ENCODE results near the gene LMX1A. TPM values are rescaled to one million over a fixed set of nuclear protein-coding genes. Genes with fewer than 3 reads are reported as not detected.

The LMX1A gene
- total and polyA plus RNA-seq, 2 experiments from 2014 or later = not detected

DNA sequence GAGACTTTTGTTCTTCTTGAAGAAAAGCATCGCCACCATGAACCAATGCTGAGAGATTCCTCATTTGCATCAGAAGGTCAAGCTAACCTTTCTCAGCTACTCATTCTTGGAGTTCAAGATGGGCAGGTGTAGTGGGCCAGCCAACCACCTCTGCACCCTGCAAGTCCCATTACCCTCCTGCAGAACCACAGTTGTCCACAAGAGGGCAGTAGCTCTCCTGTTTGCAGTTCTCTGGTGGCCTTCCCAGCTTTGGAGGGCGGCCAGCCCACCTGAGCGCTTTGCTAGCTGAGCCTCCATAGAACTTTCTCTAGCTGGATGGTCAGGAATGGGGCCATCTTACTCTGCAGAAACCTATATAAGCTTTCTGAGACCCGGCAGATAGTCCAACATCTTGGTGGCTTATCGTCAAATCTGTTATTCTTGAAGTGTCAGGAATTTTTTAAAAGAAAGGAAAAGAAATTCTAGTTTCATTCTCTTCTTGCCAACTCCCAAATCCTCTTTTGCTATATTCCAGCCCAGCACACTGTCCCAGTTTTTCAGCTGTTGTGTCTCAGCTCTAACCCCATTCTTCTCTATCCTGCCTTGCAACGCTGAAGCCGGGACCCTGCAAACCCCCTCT is 11.0 kb upstream of the LMX1A start (continued):
- TF ChIP-seq, protein P1, sequence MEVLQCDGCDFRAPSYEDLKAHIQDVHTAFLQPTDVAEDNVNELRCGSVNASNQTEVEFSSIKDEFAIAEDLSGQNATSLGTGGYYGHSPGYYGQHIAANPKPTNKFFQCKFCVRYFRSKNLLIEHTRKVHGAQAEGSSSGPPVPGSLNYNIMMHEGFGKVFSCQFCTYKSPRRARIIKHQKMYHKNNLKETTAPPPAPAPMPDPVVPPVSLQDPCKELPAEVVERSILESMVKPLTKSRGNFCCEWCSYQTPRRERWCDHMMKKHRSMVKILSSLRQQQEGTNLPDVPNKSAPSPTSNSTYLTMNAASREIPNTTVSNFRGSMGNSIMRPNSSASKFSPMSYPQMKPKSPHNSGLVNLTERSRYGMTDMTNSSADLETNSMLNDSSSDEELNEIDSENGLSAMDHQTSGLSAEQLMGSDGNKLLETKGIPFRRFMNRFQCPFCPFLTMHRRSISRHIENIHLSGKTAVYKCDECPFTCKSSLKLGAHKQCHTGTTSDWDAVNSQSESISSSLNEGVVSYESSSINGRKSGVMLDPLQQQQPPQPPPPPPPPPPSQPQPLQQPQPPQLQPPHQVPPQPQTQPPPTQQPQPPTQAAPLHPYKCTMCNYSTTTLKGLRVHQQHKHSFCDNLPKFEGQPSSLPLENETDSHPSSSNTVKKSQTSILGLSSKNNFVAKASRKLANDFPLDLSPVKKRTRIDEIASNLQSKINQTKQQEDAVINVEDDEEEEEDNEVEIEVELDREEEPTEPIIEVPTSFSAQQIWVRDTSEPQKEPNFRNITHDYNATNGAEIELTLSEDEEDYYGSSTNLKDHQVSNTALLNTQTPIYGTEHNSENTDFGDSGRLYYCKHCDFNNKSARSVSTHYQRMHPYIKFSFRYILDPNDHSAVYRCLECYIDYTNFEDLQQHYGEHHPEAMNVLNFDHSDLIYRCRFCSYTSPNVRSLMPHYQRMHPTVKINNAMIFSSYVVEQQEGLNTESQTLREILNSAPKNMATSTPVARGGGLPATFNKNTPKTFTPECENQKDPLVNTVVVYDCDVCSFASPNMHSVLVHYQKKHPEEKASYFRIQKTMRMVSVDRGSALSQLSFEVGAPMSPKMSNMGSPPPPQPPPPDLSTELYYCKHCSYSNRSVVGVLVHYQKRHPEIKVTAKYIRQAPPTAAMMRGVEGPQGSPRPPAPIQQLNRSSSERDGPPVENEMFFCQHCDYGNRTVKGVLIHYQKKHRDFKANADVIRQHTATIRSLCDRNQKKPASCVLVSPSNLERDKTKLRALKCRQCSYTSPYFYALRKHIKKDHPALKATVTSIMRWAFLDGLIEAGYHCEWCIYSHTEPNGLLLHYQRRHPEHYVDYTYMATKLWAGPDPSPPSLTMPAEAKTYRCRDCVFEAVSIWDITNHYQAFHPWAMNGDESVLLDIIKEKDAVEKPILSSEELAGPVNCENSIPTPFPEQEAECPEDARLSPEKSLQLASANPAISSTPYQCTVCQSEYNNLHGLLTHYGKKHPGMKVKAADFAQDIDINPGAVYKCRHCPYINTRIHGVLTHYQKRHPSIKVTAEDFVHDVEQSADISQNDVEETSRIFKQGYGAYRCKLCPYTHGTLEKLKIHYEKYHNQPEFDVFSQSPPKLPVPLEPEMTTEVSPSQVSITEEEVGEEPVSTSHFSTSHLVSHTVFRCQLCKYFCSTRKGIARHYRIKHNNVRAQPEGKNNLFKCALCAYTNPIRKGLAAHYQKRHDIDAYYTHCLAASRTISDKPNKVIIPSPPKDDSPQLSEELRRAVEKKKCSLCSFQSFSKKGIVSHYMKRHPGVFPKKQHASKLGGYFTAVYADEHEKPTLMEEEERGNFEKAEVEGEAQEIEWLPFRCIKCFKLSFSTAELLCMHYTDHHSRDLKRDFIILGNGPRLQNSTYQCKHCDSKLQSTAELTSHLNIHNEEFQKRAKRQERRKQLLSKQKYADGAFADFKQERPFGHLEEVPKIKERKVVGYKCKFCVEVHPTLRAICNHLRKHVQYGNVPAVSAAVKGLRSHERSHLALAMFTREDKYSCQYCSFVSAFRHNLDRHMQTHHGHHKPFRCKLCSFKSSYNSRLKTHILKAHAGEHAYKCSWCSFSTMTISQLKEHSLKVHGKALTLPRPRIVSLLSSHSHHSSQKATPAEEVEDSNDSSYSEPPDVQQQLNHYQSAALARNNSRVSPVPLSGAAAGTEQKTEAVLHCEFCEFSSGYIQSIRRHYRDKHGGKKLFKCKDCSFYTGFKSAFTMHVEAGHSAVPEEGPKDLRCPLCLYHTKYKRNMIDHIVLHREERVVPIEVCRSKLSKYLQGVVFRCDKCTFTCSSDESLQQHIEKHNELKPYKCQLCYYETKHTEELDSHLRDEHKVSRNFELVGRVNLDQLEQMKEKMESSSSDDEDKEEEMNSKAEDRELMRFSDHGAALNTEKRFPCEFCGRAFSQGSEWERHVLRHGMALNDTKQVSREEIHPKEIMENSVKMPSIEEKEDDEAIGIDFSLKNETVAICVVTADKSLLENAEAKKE (CRISPR knock-in tag; IDR thresholded peaks at IDR 0.05) = peak; percentile 55; the same call in 1 of the 2 replicates
- TF ChIP-seq ZNF331 (CRISPR knock-in tag; IDR thresholded peaks at IDR 0.05; ENCODE audit: low read depth) = no peak

DNA sequence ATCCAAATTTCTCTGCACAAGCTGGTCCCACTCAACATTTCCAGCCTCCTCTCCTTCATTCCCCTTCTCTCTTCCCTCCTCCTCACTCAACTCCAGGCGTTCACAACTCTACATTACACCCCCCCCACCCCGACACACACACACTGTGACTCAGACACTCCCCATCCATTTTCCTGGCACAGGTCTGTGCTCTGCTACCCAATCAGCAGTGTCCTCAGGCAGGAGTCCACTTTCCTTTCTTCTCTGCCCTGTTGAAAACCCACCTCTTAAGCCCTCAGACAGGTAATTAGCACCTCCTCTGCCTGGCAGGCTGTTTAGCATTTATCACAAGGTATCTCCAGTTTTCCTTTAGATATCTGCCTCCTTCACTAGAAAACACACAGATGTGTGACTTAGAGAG is 8.8 kb upstream of the LMX1A start:
- Mint-ChIP-seq H3K27ac (no peak overlapping the region), H3K36me3 (ENCODE audit: low read depth) (no peaks in the 10 kb centered on the region), H3K9me3 (no peaks in the 10 kb centered on the region), H3K4me3 (no peak overlapping the region), H3K27me3 (ENCODE audit: insufficient read depth, low read depth, poor library complexity) (peaks cover 9% of the 10 kb centered on the region), H3K4me1 (peaks cover 9% of the 10 kb centered on the region)
- Histone ChIP-seq H4K20me1 (replicated peaks; ENCODE audit: insufficient read depth) (no peaks in the 10 kb centered on the region), H3K4me2 (no peak overlapping the region), H3K4me3 (no peak overlapping the region), H3K27me3 (ENCODE audit: insufficient read depth) (peaks cover 12% of the 10 kb centered on the region), H3K36me3 (ENCODE audit: insufficient read depth) (no peaks in the 10 kb centered on the region), H3K27ac (ENCODE audit: low read depth) (no peak overlapping the region), H3K4me1 (ENCODE audit: insufficient read depth) (peaks cover 7% of the 10 kb centered on the region; the same call in 1 of the 2 replicates), H3K79me2 (replicated peaks; ENCODE audit: insufficient read depth) (no peaks in the 10 kb centered on the region), H3F3A (replicated peaks; ENCODE audit: low read depth) (no peaks in the 10 kb centered on the region), H2AFZ (no peak overlapping the region), H3K9me2 (ENCODE audit: insufficient read depth) (no peaks in the 10 kb centered on the region)
- no peak for ATAC-seq
- no peak for DNase-seq (ENCODE audit: low spot score)
- TF ChIP-seq EZH2 (IDR thresholded peaks at IDR 0.05; ENCODE audit: low read depth, unreplicated experiment) (no peak), POLR2AphosphoS5 (IDR thresholded peaks at IDR 0.05; ENCODE audit: low read depth) (no peak), ZNF114 (CRISPR knock-in tag; IDR thresholded peaks at IDR 0.05) (no peak), EZH2phosphoT487 (IDR thresholded peaks at IDR 0.05; ENCODE audit: unreplicated experiment) (no peak), STAT1 (IDR thresholded peaks at IDR 0.05; ENCODE audit: unreplicated experiment) (no peak), JUNB (IDR thresholded peaks at IDR 0.05; ENCODE audit: unreplicated experiment) (no peak), ZNF331 (CRISPR knock-in tag; IDR thresholded peaks at IDR 0.05; ENCODE audit: low read depth) (no peak), CREB1 (CRISPR knock-in tag; IDR thresholded peaks at IDR 0.05; ENCODE audit: low read depth) (no peak)
- TF ChIP-seq, protein P2, sequence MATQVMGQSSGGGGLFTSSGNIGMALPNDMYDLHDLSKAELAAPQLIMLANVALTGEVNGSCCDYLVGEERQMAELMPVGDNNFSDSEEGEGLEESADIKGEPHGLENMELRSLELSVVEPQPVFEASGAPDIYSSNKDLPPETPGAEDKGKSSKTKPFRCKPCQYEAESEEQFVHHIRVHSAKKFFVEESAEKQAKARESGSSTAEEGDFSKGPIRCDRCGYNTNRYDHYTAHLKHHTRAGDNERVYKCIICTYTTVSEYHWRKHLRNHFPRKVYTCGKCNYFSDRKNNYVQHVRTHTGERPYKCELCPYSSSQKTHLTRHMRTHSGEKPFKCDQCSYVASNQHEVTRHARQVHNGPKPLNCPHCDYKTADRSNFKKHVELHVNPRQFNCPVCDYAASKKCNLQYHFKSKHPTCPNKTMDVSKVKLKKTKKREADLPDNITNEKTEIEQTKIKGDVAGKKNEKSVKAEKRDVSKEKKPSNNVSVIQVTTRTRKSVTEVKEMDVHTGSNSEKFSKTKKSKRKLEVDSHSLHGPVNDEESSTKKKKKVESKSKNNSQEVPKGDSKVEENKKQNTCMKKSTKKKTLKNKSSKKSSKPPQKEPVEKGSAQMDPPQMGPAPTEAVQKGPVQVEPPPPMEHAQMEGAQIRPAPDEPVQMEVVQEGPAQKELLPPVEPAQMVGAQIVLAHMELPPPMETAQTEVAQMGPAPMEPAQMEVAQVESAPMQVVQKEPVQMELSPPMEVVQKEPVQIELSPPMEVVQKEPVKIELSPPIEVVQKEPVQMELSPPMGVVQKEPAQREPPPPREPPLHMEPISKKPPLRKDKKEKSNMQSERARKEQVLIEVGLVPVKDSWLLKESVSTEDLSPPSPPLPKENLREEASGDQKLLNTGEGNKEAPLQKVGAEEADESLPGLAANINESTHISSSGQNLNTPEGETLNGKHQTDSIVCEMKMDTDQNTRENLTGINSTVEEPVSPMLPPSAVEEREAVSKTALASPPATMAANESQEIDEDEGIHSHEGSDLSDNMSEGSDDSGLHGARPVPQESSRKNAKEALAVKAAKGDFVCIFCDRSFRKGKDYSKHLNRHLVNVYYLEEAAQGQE (IDR thresholded peaks at IDR 0.05; ENCODE audit: unreplicated experiment) = no peak
- TF ChIP-seq, protein P3, sequence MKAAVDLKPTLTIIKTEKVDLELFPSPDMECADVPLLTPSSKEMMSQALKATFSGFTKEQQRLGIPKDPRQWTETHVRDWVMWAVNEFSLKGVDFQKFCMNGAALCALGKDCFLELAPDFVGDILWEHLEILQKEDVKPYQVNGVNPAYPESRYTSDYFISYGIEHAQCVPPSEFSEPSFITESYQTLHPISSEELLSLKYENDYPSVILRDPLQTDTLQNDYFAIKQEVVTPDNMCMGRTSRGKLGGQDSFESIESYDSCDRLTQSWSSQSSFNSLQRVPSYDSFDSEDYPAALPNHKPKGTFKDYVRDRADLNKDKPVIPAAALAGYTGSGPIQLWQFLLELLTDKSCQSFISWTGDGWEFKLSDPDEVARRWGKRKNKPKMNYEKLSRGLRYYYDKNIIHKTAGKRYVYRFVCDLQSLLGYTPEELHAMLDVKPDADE (IDR thresholded peaks at IDR 0.05) = no peak
- TF ChIP-seq, protein P4, sequence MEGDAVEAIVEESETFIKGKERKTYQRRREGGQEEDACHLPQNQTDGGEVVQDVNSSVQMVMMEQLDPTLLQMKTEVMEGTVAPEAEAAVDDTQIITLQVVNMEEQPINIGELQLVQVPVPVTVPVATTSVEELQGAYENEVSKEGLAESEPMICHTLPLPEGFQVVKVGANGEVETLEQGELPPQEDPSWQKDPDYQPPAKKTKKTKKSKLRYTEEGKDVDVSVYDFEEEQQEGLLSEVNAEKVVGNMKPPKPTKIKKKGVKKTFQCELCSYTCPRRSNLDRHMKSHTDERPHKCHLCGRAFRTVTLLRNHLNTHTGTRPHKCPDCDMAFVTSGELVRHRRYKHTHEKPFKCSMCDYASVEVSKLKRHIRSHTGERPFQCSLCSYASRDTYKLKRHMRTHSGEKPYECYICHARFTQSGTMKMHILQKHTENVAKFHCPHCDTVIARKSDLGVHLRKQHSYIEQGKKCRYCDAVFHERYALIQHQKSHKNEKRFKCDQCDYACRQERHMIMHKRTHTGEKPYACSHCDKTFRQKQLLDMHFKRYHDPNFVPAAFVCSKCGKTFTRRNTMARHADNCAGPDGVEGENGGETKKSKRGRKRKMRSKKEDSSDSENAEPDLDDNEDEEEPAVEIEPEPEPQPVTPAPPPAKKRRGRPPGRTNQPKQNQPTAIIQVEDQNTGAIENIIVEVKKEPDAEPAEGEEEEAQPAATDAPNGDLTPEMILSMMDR (conservative IDR thresholded peaks at IDR 0.05; ENCODE audit: low read depth in 2 of 2) = no peak

Measured in GM23338 (cell line).